ENCODE measurements around the gene CIC.

CIC gene

GRCh38 chr19:42324655-42325307 lies 55.7 kb downstream of the CIC start:
- TF ChIP-seq POLR2AphosphoS5 (IDR thresholded peaks at IDR 0.05; ENCODE audit: low read depth, low read length): no peak
- TF ChIP-seq REST (IDR thresholded peaks at IDR 0.05; ENCODE audit: insufficient read depth in 1 of 2, low read depth in 2 of 2, low read length in 2 of 2): no peak
- no peak for TF ChIP-seq FOXP2 (optimal IDR thresholded peaks at IDR 0.05; ENCODE audit: borderline replicate concordance, extremely low read depth, extremely low read length, insufficient read depth)
- TF ChIP-seq SIN3A (IDR thresholded peaks at IDR 0.05; ENCODE audit: borderline replicate concordance, insufficient read depth, low read length): no peak
- TF ChIP-seq TAF1 (IDR thresholded peaks at IDR 0.05; ENCODE audit: borderline replicate concordance, insufficient read depth, low read length): no peak

DNA sequence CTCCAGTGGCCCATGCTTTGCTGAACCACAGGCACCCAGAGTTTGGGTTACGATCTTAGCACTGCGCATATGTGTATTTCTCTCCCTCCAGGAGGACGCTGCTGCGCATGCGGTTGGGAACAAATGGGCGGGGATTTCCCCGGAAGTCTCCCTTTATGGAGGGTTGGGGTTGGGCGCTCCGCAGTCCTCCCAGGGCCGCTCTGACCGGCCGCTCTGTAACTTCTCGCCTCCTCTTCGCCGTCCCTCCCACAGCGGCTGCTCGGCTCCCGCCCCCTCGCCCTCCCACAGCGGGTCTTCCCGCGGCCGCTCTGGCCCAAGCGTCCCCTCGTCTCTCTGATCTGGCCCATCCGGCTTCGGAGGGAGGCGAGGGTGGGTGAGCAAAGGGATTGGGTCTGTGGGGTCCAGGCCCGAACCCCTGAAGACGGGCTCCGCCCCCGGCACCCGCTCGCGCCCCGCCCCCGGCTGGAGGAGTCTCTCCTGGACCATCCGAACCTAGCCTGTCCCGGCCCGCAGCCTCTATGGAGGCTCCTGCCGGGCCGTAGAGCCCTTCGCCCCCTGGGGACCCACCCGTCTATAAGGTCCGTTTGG lies 56.4 kb downstream of the CIC start, which contains the start of gene MEGF8:
TSS of gene MEGF8 (plus strand) at position 328 of the 588 bp plus-strand sequence. CDS start 609 bp downstream, outside the sequence.
- TF ChIP-seq FOXP2 (optimal IDR thresholded peaks at IDR 0.05; ENCODE audit: borderline replicate concordance, extremely low read depth, extremely low read length, insufficient read depth) (peak; percentile 76), REST (IDR thresholded peaks at IDR 0.05; ENCODE audit: insufficient read depth in 1 of 2, low read depth in 2 of 2, low read length in 2 of 2) (no peak; a peak in 1 of 4 replicates), TAF1 (IDR thresholded peaks at IDR 0.05; ENCODE audit: borderline replicate concordance, insufficient read depth, low read length) (peak; percentile 60; the same call in 1 of the 2 replicates), POLR2AphosphoS5 (IDR thresholded peaks at IDR 0.05; ENCODE audit: low read depth, low read length) (peak; percentile 86), SIN3A (IDR thresholded peaks at IDR 0.05; ENCODE audit: borderline replicate concordance, insufficient read depth, low read length) (no peak)

- TF ChIP-seq REST (IDR thresholded peaks at IDR 0.05; ENCODE audit: insufficient read depth in 1 of 2, low read depth in 2 of 2, low read length in 2 of 2) (no peak), SIN3A (IDR thresholded peaks at IDR 0.05; ENCODE audit: borderline replicate concordance, insufficient read depth, low read length) (no peak), POLR2AphosphoS5 (IDR thresholded peaks at IDR 0.05; ENCODE audit: low read depth, low read length) (no peak), FOXP2 (optimal IDR thresholded peaks at IDR 0.05; ENCODE audit: borderline replicate concordance, extremely low read depth, extremely low read length, insufficient read depth) (no peak)
Measured at GRCh38 chr19:42325896-42326771, 57.1 kb downstream of the CIC start.

DNA sequence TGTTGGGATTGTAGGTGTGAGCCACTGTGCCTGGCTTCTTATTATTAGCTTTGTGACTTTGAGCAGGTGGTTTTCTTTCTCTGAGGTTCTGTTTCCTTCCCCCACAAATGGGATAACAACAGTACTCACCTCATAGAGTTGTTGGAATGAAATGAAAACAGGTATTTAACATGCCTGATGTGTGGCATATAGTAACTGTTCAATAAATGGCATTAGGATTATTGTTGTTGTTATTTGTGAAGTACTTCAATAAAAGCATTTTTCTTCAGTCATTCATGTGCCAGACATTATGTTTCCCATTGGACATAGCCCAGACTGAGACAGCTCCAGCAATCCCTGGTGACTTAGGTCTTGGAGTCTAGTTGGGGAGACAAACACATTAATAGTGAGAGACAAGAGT lies 57.9 kb downstream of the CIC start:
- TF ChIP-seq REST (IDR thresholded peaks at IDR 0.05; ENCODE audit: insufficient read depth in 1 of 2, low read depth in 2 of 2, low read length in 2 of 2) (no peak), FOXP2 (optimal IDR thresholded peaks at IDR 0.05; ENCODE audit: borderline replicate concordance, extremely low read depth, extremely low read length, insufficient read depth) (no peak), SIN3A (IDR thresholded peaks at IDR 0.05; ENCODE audit: borderline replicate concordance, insufficient read depth, low read length) (no peak), POLR2AphosphoS5 (IDR thresholded peaks at IDR 0.05; ENCODE audit: low read depth, low read length) (no peak), TAF1 (IDR thresholded peaks at IDR 0.05; ENCODE audit: borderline replicate concordance, insufficient read depth, low read length) (no peak)
